Lower leg skin (tissue), 3 donors: ENCODE data around the gene ARSB.

Experiments
- POLR2A ChIP-seq, 2 donors: fragments of 450-650 bp; IDR thresholded peaks; one replicate each; pipeline ENCODE4 v1.6.1; 2016 to 2017; ENCODE audit warnings: antibody characterized with exemption in 2 of 2, mild to moderate bottlenecking in 1 of 2, moderate library complexity in 1 of 2
- TF ChIP-seq, protein P1 (sequence below), 3 donors: fragments of 450-650 bp; IDR thresholded peaks; one replicate each; pipeline ENCODE4 v1.5.1; 2016; ENCODE audit warnings: antibody characterized with exemption in 3 of 3, mild to moderate bottlenecking in 3 of 3, moderate library complexity in 2 of 3

DNA sequence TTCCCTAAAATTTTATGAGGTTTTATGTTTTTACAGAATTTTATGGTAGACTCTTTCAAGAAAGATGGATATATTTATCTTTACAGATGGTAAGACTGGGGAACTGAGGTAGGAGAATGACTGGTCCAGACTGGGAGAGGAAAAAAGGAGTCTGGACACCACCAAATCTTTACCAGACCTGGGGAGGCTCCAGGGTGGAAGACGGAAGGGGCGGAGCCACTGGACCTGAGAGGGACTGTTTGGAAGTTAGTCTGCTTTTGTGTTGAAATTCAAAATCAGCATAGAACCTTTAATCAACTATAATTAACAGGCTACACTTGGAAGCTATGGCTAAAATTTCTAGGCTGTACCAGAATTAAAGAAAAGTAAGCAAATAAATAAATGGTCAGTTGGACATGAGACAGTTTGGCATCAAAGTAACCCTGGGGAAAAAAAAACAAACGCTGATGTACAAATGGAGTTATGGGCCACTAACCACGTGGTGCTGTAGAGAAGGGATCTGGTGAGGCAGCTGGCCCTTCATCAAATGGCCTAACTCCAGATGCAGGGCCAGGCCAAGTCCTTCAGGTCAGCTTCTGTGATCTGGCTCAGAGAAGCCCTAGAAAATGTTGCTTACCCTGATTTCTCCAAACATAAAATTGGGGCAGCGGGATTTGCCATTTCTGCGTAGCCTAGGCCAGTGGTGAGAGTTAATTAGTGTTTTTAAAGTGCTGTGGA lies 155.1 kb downstream of the ARSB start:
- TF ChIP-seq, protein P1, sequence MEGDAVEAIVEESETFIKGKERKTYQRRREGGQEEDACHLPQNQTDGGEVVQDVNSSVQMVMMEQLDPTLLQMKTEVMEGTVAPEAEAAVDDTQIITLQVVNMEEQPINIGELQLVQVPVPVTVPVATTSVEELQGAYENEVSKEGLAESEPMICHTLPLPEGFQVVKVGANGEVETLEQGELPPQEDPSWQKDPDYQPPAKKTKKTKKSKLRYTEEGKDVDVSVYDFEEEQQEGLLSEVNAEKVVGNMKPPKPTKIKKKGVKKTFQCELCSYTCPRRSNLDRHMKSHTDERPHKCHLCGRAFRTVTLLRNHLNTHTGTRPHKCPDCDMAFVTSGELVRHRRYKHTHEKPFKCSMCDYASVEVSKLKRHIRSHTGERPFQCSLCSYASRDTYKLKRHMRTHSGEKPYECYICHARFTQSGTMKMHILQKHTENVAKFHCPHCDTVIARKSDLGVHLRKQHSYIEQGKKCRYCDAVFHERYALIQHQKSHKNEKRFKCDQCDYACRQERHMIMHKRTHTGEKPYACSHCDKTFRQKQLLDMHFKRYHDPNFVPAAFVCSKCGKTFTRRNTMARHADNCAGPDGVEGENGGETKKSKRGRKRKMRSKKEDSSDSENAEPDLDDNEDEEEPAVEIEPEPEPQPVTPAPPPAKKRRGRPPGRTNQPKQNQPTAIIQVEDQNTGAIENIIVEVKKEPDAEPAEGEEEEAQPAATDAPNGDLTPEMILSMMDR (IDR thresholded peaks at IDR 0.05): no peak
- no peak for TF ChIP-seq POLR2A (IDR thresholded peaks at IDR 0.05)
